ENCODE measurements around the gene SLC1A6. TPM values are rescaled to one million over a fixed set of nuclear protein-coding genes. Genes with fewer than 3 reads are reported as not detected.

Gene SLC1A6
- polyA plus RNA-seq (2013, experiment 1 of 2) = not detected
- polyA plus RNA-seq (2013, experiment 2 of 2) = not detected

- no peak within 1 kb of the TSS for H3K18ac ChIP-seq (ENCODE audit: low read depth in 1 of 2, low read length in 2 of 2)
- peaks cover 4% of the 10 kb centered on the region for H3K9me3 ChIP-seq (ENCODE audit: control insufficient read depth, low read length)
- no peak within 1 kb of the TSS for H2BK15ac ChIP-seq (ENCODE audit: low read depth, poor library complexity, severe bottlenecking)
- no peak within 1 kb of the TSS for H3K14ac ChIP-seq (ENCODE audit: low read length in 2 of 2)
- no peak within 1 kb of the TSS for H4K8ac ChIP-seq (ENCODE audit: low read length)
- no peak within 1 kb of the TSS for H2BK120ac ChIP-seq (ENCODE audit: low read depth, low read length)
- no peak within 1 kb of the TSS for H4K91ac ChIP-seq (ENCODE audit: low read length)
- H2BK12ac ChIP-seq (ENCODE audit: low read length in 2 of 2) = no peak within 1 kb of the TSS
- H3K4ac ChIP-seq (ENCODE audit: low read depth in 1 of 2, low read length in 2 of 2) = no peak within 1 kb of the TSS
- H2AK5ac ChIP-seq (ENCODE audit: low read length, severe bottlenecking) = no peak within 1 kb of the TSS
- H3K27me3 ChIP-seq (ENCODE audit: control insufficient read depth in 1 of 2, insufficient read depth in 1 of 2, low read length in 2 of 2) = peaks cover 32 to 52% of the 10 kb centered on the region in 2 experiments
- no peak within 1 kb of the TSS for H3K9ac ChIP-seq (ENCODE audit: low read length)
- 5% methylated on average over 52 of the region's 84 CpGs for WGBS
- no peak within 1 kb of the TSS for H2AFZ ChIP-seq (ENCODE audit: low read depth, low read length)
- H3K27ac ChIP-seq (ENCODE audit: low read length, poor library complexity, severe bottlenecking) = no peak within 1 kb of the TSS
- no peak for DNase-seq
- H3K36me3 ChIP-seq (ENCODE audit: control insufficient read depth in 1 of 2, insufficient read depth in 2 of 2, low read depth in 1 of 2, low read length in 2 of 2) = no peaks in the 10 kb centered on the region
- no peak within 1 kb of the TSS for H3K4me2 ChIP-seq (ENCODE audit: low read length, poor library complexity, severe bottlenecking)
- no peaks in the 10 kb centered on the region for H3K79me1 ChIP-seq (replicated peaks; ENCODE audit: low read length, poor library complexity, severe bottlenecking)
- H2BK5ac ChIP-seq (ENCODE audit: low read depth, low read length, poor library complexity, severe bottlenecking) = no peak within 1 kb of the TSS
- no peak within 1 kb of the TSS for H3K4me3 ChIP-seq (ENCODE audit: insufficient read depth in 1 of 2, low read depth in 1 of 2, low read length in 2 of 2)
- no peak within 1 kb of the TSS for H3K23ac ChIP-seq (ENCODE audit: low read length in 2 of 2)
- peaks cover 6% of the 10 kb centered on the region for H3K4me1 ChIP-seq (ENCODE audit: control insufficient read depth, insufficient read depth, low read depth, low read length)
Observed at GRCh38 chr19:14979476-14980255, at the start of gene SLC1A6. Gene SLC1A6, minus strand, starts transcription at chr19:14979864. Its CDS starts 6,954 bp downstream, at chr19:14972910.

GRCh38 chr19:15028490-15028889 is 48.8 kb upstream of the SLC1A6 start:
- WGBS = 75% methylated on average over 4 of the region's 5 CpGs
- no peak overlapping the region for H3K4me2 ChIP-seq (ENCODE audit: low read length, poor library complexity, severe bottlenecking)
- no peak overlapping the region for H2BK12ac ChIP-seq (ENCODE audit: low read length in 2 of 2)
- H4K91ac ChIP-seq (ENCODE audit: low read length) = no peak overlapping the region
- H2AFZ ChIP-seq (ENCODE audit: low read depth, low read length) = no peak overlapping the region
- no peak overlapping the region for H3K27ac ChIP-seq (ENCODE audit: low read length, poor library complexity, severe bottlenecking)
- DNase-seq = no peak
- no peak overlapping the region for H3K23ac ChIP-seq (ENCODE audit: low read length in 2 of 2)
- H3K4ac ChIP-seq (ENCODE audit: low read depth in 1 of 2, low read length in 2 of 2) = no peak overlapping the region
- no peak overlapping the region for H3K9ac ChIP-seq (ENCODE audit: low read length)
- no peak overlapping the region for H2BK120ac ChIP-seq (ENCODE audit: low read depth, low read length)
- H3K14ac ChIP-seq (ENCODE audit: low read length in 2 of 2) = no peak overlapping the region
- no peak overlapping the region for H2AK5ac ChIP-seq (ENCODE audit: low read length, severe bottlenecking)
- H3K79me1 ChIP-seq (replicated peaks; ENCODE audit: low read length, poor library complexity, severe bottlenecking) = no peaks in the 10 kb centered on the region
- H3K36me3 ChIP-seq (ENCODE audit: control insufficient read depth in 1 of 2, insufficient read depth in 2 of 2, low read depth in 1 of 2, low read length in 2 of 2) = no peaks in the 10 kb centered on the region
- no peak overlapping the region for H3K18ac ChIP-seq (ENCODE audit: low read depth in 1 of 2, low read length in 2 of 2)
- H3K4me1 ChIP-seq (ENCODE audit: control insufficient read depth, insufficient read depth, low read depth, low read length) = no peaks in the 10 kb centered on the region
- no peak overlapping the region for H2BK15ac ChIP-seq (ENCODE audit: low read depth, poor library complexity, severe bottlenecking)
- peaks cover 0 to 15% of the 10 kb centered on the region in 2 experiments for H3K27me3 ChIP-seq (ENCODE audit: control insufficient read depth in 1 of 2, insufficient read depth in 1 of 2, low read length in 2 of 2)
- H3K9me3 ChIP-seq (ENCODE audit: control insufficient read depth, low read length) = no peaks in the 10 kb centered on the region
- no peak overlapping the region for H2BK5ac ChIP-seq (ENCODE audit: low read depth, low read length, poor library complexity, severe bottlenecking)
- no peak overlapping the region for H4K8ac ChIP-seq (ENCODE audit: low read length)
- H3K4me3 ChIP-seq (ENCODE audit: insufficient read depth in 1 of 2, low read depth in 1 of 2, low read length in 2 of 2) = no peak overlapping the region

DNA sequence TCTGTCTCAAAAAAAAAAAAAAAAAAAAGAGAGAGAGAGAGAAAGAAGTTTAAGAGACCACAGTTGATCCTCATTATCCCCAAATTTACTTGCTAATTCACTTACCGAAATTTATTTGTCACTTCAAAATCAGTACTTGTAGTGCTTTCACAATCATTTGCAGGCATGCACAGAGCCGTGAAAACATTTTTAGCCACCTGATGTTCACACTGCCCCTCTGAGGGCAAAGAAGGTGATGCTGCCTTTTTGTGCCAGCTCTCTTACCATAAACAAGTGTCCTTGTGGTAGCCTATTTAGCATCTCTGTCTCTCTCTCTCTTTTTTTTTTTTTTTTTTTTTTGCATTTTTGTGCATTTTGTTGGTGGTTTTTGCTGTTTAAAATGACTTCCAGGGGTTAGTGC is 45.6 kb upstream of the SLC1A6 start:
- WGBS = 79% methylated on average over 2 of the region's 2 CpGs
- DNase-seq = no peak
- no peak overlapping the region for H2BK5ac ChIP-seq (ENCODE audit: low read depth, low read length, poor library complexity, severe bottlenecking)
- peaks cover 0 to 15% of the 10 kb centered on the region in 2 experiments for H3K27me3 ChIP-seq (ENCODE audit: control insufficient read depth in 1 of 2, insufficient read depth in 1 of 2, low read length in 2 of 2)
- no peak overlapping the region for H3K4me3 ChIP-seq (ENCODE audit: insufficient read depth in 1 of 2, low read depth in 1 of 2, low read length in 2 of 2)
- H3K27ac ChIP-seq (ENCODE audit: low read length, poor library complexity, severe bottlenecking) = no peak overlapping the region
- H2BK15ac ChIP-seq (ENCODE audit: low read depth, poor library complexity, severe bottlenecking) = no peak overlapping the region
- no peak overlapping the region for H3K14ac ChIP-seq (ENCODE audit: low read length in 2 of 2)
- H3K9ac ChIP-seq (ENCODE audit: low read length) = no peak overlapping the region
- peaks cover 0 to 3% of the 10 kb centered on the region in 2 experiments for H3K36me3 ChIP-seq (ENCODE audit: control insufficient read depth in 1 of 2, insufficient read depth in 2 of 2, low read depth in 1 of 2, low read length in 2 of 2)
- H4K8ac ChIP-seq (ENCODE audit: low read length) = no peak overlapping the region
- no peaks in the 10 kb centered on the region for H3K4me1 ChIP-seq (ENCODE audit: control insufficient read depth, insufficient read depth, low read depth, low read length)
- no peak overlapping the region for H3K23ac ChIP-seq (ENCODE audit: low read length in 2 of 2)
- no peak overlapping the region for H2AFZ ChIP-seq (ENCODE audit: low read depth, low read length)
- H3K4me2 ChIP-seq (ENCODE audit: low read length, poor library complexity, severe bottlenecking) = no peak overlapping the region
- H2AK5ac ChIP-seq (ENCODE audit: low read length, severe bottlenecking) = no peak overlapping the region
- no peak overlapping the region for H2BK12ac ChIP-seq (ENCODE audit: low read length in 2 of 2)
- no peak overlapping the region for H3K4ac ChIP-seq (ENCODE audit: low read depth in 1 of 2, low read length in 2 of 2)
- H3K79me1 ChIP-seq (replicated peaks; ENCODE audit: low read length, poor library complexity, severe bottlenecking) = no peaks in the 10 kb centered on the region
- H3K18ac ChIP-seq (ENCODE audit: low read depth in 1 of 2, low read length in 2 of 2) = no peak overlapping the region
- no peak overlapping the region for H2BK120ac ChIP-seq (ENCODE audit: low read depth, low read length)
- H4K91ac ChIP-seq (ENCODE audit: low read length) = no peak overlapping the region
- no peaks in the 10 kb centered on the region for H3K9me3 ChIP-seq (ENCODE audit: control insufficient read depth, low read length)

GRCh38 chr19:15022752-15023151 is 43.1 kb upstream of the SLC1A6 start:
- Histone ChIP-seq H2BK120ac (ENCODE audit: low read depth, low read length) (no peak overlapping the region), H4K91ac (ENCODE audit: low read length) (no peak overlapping the region), H4K8ac (ENCODE audit: low read length) (no peak overlapping the region), H3K14ac (ENCODE audit: low read length in 2 of 2) (no peak overlapping the region), H2BK12ac (ENCODE audit: low read length in 2 of 2) (no peak overlapping the region), H3K18ac (ENCODE audit: low read depth in 1 of 2, low read length in 2 of 2) (no peak overlapping the region), H3K4me1 (ENCODE audit: control insufficient read depth, insufficient read depth, low read depth, low read length) (no peaks in the 10 kb centered on the region), H3K9me3 (ENCODE audit: control insufficient read depth, low read length) (no peaks in the 10 kb centered on the region), H3K9ac (ENCODE audit: low read length) (no peak overlapping the region), H3K27me3 (ENCODE audit: control insufficient read depth in 1 of 2, insufficient read depth in 1 of 2, low read length in 2 of 2) (peaks cover 0 to 15% of the 10 kb centered on the region in 2 experiments), H2AFZ (ENCODE audit: low read depth, low read length) (no peak overlapping the region), H3K23ac (ENCODE audit: low read length in 2 of 2) (no peak overlapping the region), H3K27ac (ENCODE audit: low read length, poor library complexity, severe bottlenecking) (no peak overlapping the region), H3K4me2 (ENCODE audit: low read length, poor library complexity, severe bottlenecking) (no peak overlapping the region), H3K36me3 (ENCODE audit: control insufficient read depth in 1 of 2, insufficient read depth in 2 of 2, low read depth in 1 of 2, low read length in 2 of 2) (peaks cover 0 to 3% of the 10 kb centered on the region in 2 experiments), H2BK15ac (ENCODE audit: low read depth, poor library complexity, severe bottlenecking) (no peak overlapping the region), H3K4ac (ENCODE audit: low read depth in 1 of 2, low read length in 2 of 2) (no peak overlapping the region), H3K79me1 (replicated peaks; ENCODE audit: low read length, poor library complexity, severe bottlenecking) (no peaks in the 10 kb centered on the region), H2AK5ac (ENCODE audit: low read length, severe bottlenecking) (no peak overlapping the region), H3K4me3 (ENCODE audit: insufficient read depth in 1 of 2, low read depth in 1 of 2, low read length in 2 of 2) (no peak overlapping the region), H2BK5ac (ENCODE audit: low read depth, low read length, poor library complexity, severe bottlenecking) (no peak overlapping the region)
- no peak for DNase-seq
- 93% methylated on average over 31 of the region's 31 CpGs for WGBS
